Measurements from ENCODE around the gene CCIN. TPM values are rescaled to one million over a fixed set of nuclear protein-coding genes. Genes with fewer than 3 reads are reported as not detected.
A peak's percentile ranks its signal among the peaks of the same experiment; 100 is the strongest.
"Not testable (repeated sequence)": the region's sequence is repeated elsewhere in the genome, so short reads cannot be mapped to it uniquely, and the experiment has no call there.

CCIN gene
- total RNA-seq, 1 donor, result 2.6 TPM

DNA sequence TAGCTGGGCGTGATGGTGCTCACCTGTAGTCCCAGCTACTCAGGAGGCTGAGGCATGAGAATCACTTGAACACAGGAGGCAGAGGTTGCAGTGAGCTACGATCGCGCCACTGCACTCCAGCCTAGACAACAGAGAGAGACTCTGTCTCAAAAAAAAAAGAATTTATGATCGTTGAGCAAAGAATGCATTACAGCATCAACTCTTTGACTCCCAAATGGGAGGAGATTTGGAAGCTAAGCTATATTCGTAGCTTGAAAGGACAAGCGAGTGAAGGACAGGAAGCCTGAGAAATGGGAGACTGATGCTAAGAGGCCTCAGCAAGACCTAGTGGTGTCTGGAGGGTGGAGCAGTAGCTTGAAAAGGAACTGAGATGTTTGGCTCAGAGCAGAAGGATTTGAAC is 10.3 kb upstream of the CCIN start:
- TF ChIP-seq, protein P1, sequence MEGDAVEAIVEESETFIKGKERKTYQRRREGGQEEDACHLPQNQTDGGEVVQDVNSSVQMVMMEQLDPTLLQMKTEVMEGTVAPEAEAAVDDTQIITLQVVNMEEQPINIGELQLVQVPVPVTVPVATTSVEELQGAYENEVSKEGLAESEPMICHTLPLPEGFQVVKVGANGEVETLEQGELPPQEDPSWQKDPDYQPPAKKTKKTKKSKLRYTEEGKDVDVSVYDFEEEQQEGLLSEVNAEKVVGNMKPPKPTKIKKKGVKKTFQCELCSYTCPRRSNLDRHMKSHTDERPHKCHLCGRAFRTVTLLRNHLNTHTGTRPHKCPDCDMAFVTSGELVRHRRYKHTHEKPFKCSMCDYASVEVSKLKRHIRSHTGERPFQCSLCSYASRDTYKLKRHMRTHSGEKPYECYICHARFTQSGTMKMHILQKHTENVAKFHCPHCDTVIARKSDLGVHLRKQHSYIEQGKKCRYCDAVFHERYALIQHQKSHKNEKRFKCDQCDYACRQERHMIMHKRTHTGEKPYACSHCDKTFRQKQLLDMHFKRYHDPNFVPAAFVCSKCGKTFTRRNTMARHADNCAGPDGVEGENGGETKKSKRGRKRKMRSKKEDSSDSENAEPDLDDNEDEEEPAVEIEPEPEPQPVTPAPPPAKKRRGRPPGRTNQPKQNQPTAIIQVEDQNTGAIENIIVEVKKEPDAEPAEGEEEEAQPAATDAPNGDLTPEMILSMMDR (IDR thresholded peaks at IDR 0.05; ENCODE audit: insufficient read depth, low read length), result no peak
- peak; percentile 67 for DNase-seq (ENCODE audit: low read depth)
- H3K4me3 ChIP-seq (ENCODE audit: low read depth, low read length), result no peak overlapping the region

DNA sequence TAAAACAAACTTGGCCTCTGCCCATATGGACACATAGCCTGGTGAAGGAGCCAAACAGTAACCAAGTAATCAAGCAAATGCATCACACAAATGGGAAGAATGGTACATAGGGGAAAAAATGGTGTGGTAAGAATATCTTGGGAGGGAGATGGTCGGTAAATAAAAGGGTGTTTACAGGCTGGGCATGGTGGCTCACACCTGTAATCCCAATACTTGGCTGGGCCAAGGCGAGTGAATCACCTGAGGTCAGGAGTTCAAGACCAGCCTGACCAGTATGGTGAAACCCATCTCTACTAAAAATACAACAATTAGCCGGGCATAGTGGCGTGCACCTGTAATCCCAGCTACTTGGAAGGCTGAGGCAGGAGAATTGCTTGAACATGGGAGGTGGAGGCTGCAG is 9.7 kb upstream of the CCIN start:
- not testable (repeated sequence) for H3K4me3 ChIP-seq (ENCODE audit: low read depth, low read length); DNase-seq (ENCODE audit: low read depth)

DNA sequence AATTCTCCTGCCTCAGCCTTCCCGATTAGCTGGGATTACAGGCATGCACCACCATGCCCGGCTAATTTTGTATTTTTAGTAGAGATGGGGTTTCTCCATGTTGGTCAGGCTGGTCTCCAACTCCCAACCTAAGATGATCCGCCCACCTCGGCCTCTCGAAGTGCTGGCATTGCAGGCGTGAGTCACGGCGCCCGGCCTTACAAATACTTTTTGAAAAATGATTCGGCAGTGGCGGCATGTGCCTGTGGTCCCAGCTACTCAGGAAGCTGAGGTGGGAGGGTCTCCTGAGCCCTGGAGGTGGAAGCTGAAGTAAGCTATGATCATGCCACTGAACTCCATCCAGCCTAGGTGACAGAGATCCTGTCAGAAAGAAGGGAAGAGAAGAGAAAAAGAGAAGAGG is 9.1 kb upstream of the CCIN start:
- not testable (repeated sequence) for H3K4me3 ChIP-seq (ENCODE audit: low read depth, low read length); DNase-seq (ENCODE audit: low read depth)

DNA sequence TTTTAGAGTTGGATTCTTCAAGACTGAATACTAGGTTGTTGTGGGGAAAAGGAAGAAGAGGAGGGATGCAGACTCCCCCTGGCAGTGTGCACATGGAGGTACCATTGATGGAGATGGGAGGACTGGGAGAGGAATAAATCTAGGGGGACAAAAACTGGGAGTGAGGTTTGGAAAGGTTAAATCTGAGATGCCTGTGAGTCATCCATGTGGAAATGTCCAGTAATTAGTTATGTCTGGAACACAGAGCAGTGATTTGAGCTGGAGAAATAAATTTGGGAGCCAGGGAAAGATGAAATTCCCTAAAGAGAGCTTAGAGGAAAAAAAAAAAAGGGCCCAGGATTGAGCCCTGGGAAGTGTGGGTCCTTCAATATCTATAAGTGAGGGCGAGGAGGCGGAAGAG is 8.0 kb upstream of the CCIN start:
- TF ChIP-seq, protein P1 (IDR thresholded peaks at IDR 0.05; ENCODE audit: insufficient read depth, low read length), result no peak
- no peak overlapping the region for H3K4me3 ChIP-seq (ENCODE audit: low read depth, low read length)
- DNase-seq (ENCODE audit: low read depth), result peak; percentile 66

DNA sequence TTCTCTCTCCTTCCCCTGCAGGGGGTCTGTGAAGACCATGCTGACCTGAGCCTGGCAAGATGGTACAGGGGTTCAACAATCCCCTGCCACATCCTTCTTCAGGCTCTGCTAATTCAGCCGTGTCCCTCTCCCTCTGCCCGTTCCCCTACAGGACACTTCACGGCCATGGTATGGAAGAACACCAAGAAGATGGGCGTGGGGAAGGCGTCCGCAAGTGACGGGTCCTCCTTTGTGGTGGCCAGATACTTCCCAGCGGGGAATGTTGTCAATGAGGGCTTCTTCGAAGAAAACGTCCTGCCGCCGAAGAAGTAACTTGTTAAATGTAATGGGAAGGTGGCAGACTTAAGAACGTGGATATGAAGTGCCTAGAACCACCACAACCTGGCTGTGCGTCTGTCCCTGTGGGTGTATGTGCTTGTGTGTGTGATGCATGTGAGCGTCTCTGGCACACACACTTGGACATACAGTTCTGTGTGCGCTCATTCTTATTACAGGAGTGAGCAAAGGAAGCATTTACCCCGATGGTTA is 6.9 kb upstream of the CCIN start:
- H3K4me3 ChIP-seq (ENCODE audit: low read depth, low read length), result no peak overlapping the region
- DNase-seq (ENCODE audit: low read depth), result no peak
- TF ChIP-seq, protein P1 (IDR thresholded peaks at IDR 0.05; ENCODE audit: insufficient read depth, low read length), result no peak

DNA sequence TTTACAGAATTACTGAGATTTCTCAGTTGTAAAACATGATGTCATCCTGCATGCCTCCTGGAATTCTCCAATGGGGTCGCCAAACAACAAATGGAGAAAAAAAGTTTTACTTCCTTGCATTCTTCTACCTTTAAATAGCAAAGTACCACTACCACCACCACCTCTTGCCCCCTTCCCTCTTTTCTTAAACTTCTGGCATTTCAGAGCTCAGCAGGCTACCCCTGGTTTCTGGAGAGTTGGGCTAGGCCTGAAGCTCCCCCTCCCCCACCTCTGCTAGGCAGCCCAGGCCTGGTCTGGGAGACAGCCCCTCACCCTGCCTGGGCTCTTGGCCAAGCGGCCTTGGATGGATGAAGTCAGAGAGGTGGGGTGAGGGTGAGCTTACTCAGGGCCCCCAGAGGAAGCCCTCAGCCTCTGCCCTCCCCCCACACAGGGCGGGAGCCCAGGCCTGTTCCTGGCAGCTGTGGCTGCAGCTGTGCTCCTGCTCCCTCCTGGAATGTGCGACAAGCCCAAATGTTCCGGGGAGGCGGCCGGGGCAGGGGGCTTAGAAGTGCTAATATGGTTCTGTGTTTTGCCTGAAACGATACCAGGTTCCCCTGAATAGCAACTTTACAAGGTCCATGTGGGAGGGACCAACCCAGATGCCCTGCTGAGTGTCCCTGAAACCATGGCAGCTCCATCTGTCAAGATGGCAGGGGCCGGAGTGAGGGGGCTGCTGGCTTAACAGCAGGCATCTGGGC is 6.0 kb upstream of the CCIN start:
- TF ChIP-seq, protein P1 (IDR thresholded peaks at IDR 0.05; ENCODE audit: insufficient read depth, low read length), result no peak

DNA sequence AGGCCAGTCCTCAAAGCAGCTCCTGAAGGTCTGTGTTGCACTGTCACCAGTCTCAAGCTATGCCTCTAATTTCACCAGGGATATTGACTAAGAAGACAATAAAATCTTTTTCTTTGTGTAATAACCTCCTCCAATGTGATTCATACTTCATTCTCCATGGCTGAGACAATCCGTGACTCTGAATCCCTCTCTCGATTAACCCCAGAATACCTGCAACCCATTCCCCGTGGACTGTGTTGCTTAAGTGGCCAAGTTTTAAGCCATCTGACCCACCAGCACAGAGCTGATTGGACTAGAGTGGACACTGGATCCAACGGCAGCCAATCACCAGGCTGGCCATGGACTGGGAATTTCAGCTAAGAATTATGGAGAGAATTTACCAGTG is 5.4 kb upstream of the CCIN start:
- peak; percentile 40 for DNase-seq (ENCODE audit: low read depth)
- TF ChIP-seq, protein P1 (IDR thresholded peaks at IDR 0.05; ENCODE audit: insufficient read depth, low read length), result no peak

More for the DNA sequence above, 6.0 kb upstream of the CCIN start:
- DNase-seq (ENCODE audit: low read depth), result peak; percentile 80
- no peak overlapping the region for H3K4me3 ChIP-seq (ENCODE audit: low read depth, low read length)

DNA sequence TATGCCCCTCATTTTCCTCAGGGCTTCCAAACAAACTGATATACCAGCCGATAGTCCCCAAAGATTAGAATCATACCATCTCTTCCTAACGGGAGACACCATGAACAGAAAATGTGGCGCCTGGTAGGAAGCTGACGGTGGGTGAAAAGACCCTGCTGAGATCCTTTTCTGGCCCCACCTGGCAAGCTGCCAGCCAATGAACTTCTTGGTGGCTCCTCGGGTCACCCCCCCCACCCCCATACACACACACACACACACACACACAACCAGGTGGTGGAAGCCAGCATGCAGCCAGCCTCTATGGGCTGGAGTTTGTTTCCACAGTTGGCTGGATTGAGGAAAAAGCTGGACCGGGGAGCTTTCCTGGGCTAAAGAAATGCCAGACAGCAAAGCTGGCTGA is 4.8 kb upstream of the CCIN start:
- DNase-seq (ENCODE audit: low read depth), result no peak
- H3K4me3 ChIP-seq (ENCODE audit: low read depth, low read length), result no peak overlapping the region
- TF ChIP-seq, protein P1 (IDR thresholded peaks at IDR 0.05; ENCODE audit: insufficient read depth, low read length), result no peak

More for the DNA sequence above, 5.4 kb upstream of the CCIN start:
- H3K4me3 ChIP-seq (ENCODE audit: low read depth, low read length), result no peak overlapping the region
